H1 (cell line): ENCODE data around the gene EBF3. TPM values are rescaled to one million over a fixed set of nuclear protein-coding genes. Genes with fewer than 3 reads are reported as not detected.

Source experiments
- CTCF ChIA-PET: fragments of 300-600 bp; sonication (Branson Sonifier 250); formaldehyde crosslinking; loops from one replicate; lab custom pipeline; 2021; ENCODE audit not compliant: partially characterized antibody; lab: Charles Lee
- POLR2A ChIA-PET: fragments of 300-600 bp; sonication (Branson Sonifier 250); formaldehyde crosslinking; loops from one replicate; lab custom pipeline; 2021; ENCODE audit warnings: inconsistent platforms; ENCODE audit not compliant: partially characterized antibody; lab: Charles Lee
- DNase-seq, 2 experiments: peaks; one replicate each; pipeline versions ENCODE4 v3.0.0 to v3.0.0-alpha.2; 2010 to 2022; ENCODE audit warnings: low spot score in 2 of 2, low read depth in 1 of 2, mixed read lengths in 1 of 2
- FAIRE-seq: peaks from 2 replicates; lab custom pipeline; 2011; peaks lifted over from hg19 to GRCh38; lab: Jason Lieb, UNC
- H2AFZ ChIP-seq: 2 replicates; pipeline ENCODE4 v1.8.1; 2012; ENCODE audit warnings: low read length, inconsistent platforms
- H2AK5ac ChIP-seq: 2 replicates; pipeline ENCODE4 v1.6.1; 2013; ENCODE audit warnings: low read depth, low read length
- H2BK120ac ChIP-seq: replicated peaks from 2 replicates; pipeline ENCODE3; 2013; ENCODE audit warnings: low read depth, low read length, inconsistent platforms
- H2BK12ac ChIP-seq: 2 replicates; pipeline ENCODE4 v1.6.1; 2013; ENCODE audit warnings: low read depth, low read length
- H2BK15ac ChIP-seq: 2 replicates; pipeline ENCODE4 v1.6.1; 2013; ENCODE audit warnings: low read length
- H2BK20ac ChIP-seq: 2 replicates; pipeline ENCODE4 v1.6.1; 2013; ENCODE audit warnings: low read length
- H2BK5ac ChIP-seq: 2 replicates; pipeline ENCODE4 v1.6.1; 2013; ENCODE audit warnings: low read depth, low read length
- H3K14ac ChIP-seq: 2 replicates; pipeline ENCODE4 v1.6.1; 2013; ENCODE audit warnings: inconsistent platforms; ENCODE audit not compliant: insufficient read length
- H3K18ac ChIP-seq: 2 replicates; pipeline ENCODE4 v1.6.1; 2013; ENCODE audit warnings: low read length; ENCODE audit errors: extremely low read depth
- H3K23ac ChIP-seq: 2 replicates; pipeline ENCODE4 v1.6.1; 2013; ENCODE audit warnings: inconsistent platforms; ENCODE audit not compliant: insufficient read length
- H3K23me2 ChIP-seq: 2 replicates; pipeline ENCODE4 v1.6.1; 2013; ENCODE audit warnings: low read depth, low read length
- H3K27ac ChIP-seq: 2 replicates; pipeline ENCODE4 v1.6.1; 2011; ENCODE audit warnings: low read depth, low read length, inconsistent platforms
- H3K27me3 ChIP-seq, 4 experiments: replicated peaks in 1 of 4; 1 replicate in 1 of 4; 2 replicates in 3 of 4; pipeline versions ENCODE4 v1.6.1 to v1.8.1; 2011 to 2013; ENCODE audit warnings: low read length in 3 of 4, mild to moderate bottlenecking in 3 of 4, inconsistent platforms in 2 of 4, mixed read lengths in 2 of 4, moderate library complexity in 1 of 4; ENCODE audit not compliant: control insufficient read depth in 3 of 4, insufficient read depth in 3 of 4; ENCODE audit errors: extremely low read depth in 1 of 4
- H3K36me3 ChIP-seq, 4 experiments: 2 replicates each; pipeline versions ENCODE4 v1.6.1 to v1.8.1; 2011 to 2013; ENCODE audit warnings: mild to moderate bottlenecking in 4 of 4, low read length in 3 of 4, moderate library complexity in 2 of 4, control low read depth in 1 of 4, inconsistent platforms in 1 of 4; ENCODE audit not compliant: insufficient read depth in 4 of 4, control insufficient read depth in 2 of 4
- H3K4ac ChIP-seq: replicated peaks from 2 replicates; pipeline ENCODE3; 2013; ENCODE audit warnings: low read length, low read depth, mixed read lengths, inconsistent platforms; ENCODE audit not compliant: insufficient read length
- H3K4me1 ChIP-seq, 4 experiments: replicated peaks in 1 of 4; 1 replicate in 1 of 4; 2 replicates in 3 of 4; pipeline versions ENCODE4 v1.6.1 to v1.8.1; 2011 to 2013; ENCODE audit warnings: low read length in 3 of 4, inconsistent platforms in 2 of 4, mixed read lengths in 1 of 4; ENCODE audit not compliant: insufficient read depth in 4 of 4, control insufficient read depth in 3 of 4
- H3K4me2 ChIP-seq, 2 experiments: 2 replicates each; pipeline versions ENCODE4 v1.6.1 to v1.8.1; 2011 to 2013; ENCODE audit warnings: low read depth in 2 of 2, low read length in 2 of 2, control low read depth in 1 of 2, inconsistent platforms in 1 of 2, mild to moderate bottlenecking in 1 of 2; ENCODE audit not compliant: insufficient read depth in 1 of 2
- H3K4me3 ChIP-seq, 4 experiments: fragments of 200-600, 300-600 bp in 1 of 4; sonication (generic), shearing (Covaris generic), sonication (Bioruptor Twin) in 1 of 4; 2 replicates each; pipeline versions ENCODE4 v1.5.1 to v1.8.1; 2011 to 2016; ENCODE audit warnings: low read length in 4 of 4, low read depth in 3 of 4, control low read depth in 2 of 4, inconsistent platforms in 2 of 4, mild to moderate bottlenecking in 2 of 4, mixed read lengths in 1 of 4, moderate library complexity in 1 of 4; ENCODE audit not compliant: insufficient read depth in 2 of 4; ENCODE audit errors: extremely low read depth in 1 of 4
- H3K56ac ChIP-seq: replicated peaks from 2 replicates; pipeline ENCODE3; 2013; ENCODE audit warnings: low read depth, mild to moderate bottlenecking, mixed read lengths, low read length, inconsistent platforms; ENCODE audit not compliant: insufficient read length
- H3K79me1 ChIP-seq: 2 replicates; pipeline ENCODE4 v1.6.1; 2013; ENCODE audit warnings: low read depth, low read length, control low read depth
- H3K79me2 ChIP-seq, 2 experiments: 2 replicates each; pipeline versions ENCODE4 v1.6.1 to v1.8.1; 2012 to 2013; ENCODE audit warnings: low read length in 2 of 2, mild to moderate bottlenecking in 2 of 2, inconsistent platforms in 1 of 2; ENCODE audit not compliant: insufficient read depth in 2 of 2, control insufficient read depth in 1 of 2
- H3K9ac ChIP-seq, 4 experiments: replicated peaks in 1 of 4; 1 replicate in 1 of 4; 2 replicates in 3 of 4; pipeline versions ENCODE4 v1.6.1 to v1.8.1; 2011 to 2013; ENCODE audit warnings: low read depth in 3 of 4, low read length in 3 of 4, control low read depth in 2 of 4, mild to moderate bottlenecking in 2 of 4, moderate library complexity in 2 of 4, inconsistent platforms in 1 of 4; ENCODE audit errors: extremely low read depth in 1 of 4
- H3K9me3 ChIP-seq, 2 experiments: 2 replicates each; pipeline versions ENCODE4 v1.6.1 to v1.8.1; 2012 to 2013; ENCODE audit warnings: mild to moderate bottlenecking in 2 of 2, moderate library complexity in 2 of 2, control low read depth in 1 of 2, inconsistent platforms in 1 of 2, low read depth in 1 of 2, low read length in 1 of 2, mixed read lengths in 1 of 2; ENCODE audit not compliant: insufficient read depth in 2 of 2
- H4K20me1 ChIP-seq, 2 experiments: replicated peaks in 1 of 2; 2 replicates each; pipeline versions ENCODE3 to v1.8.1; 2011 to 2013; ENCODE audit warnings: inconsistent platforms in 2 of 2, low read length in 2 of 2, mild to moderate bottlenecking in 1 of 2; ENCODE audit not compliant: insufficient read depth in 2 of 2, control insufficient read depth in 1 of 2
- H4K5ac ChIP-seq: 2 replicates; pipeline ENCODE4 v1.6.1; 2013; ENCODE audit warnings: low read length, low read depth, mixed read lengths, inconsistent platforms; ENCODE audit not compliant: insufficient read length
- H4K8ac ChIP-seq: 2 replicates; pipeline ENCODE4 v1.8.0; 2013; ENCODE audit warnings: mild to moderate bottlenecking, moderate library complexity, low read length, inconsistent platforms; ENCODE audit not compliant: insufficient read depth; ENCODE audit errors: extremely low read depth
- H4K91ac ChIP-seq: replicated peaks from 2 replicates; pipeline ENCODE3; 2013; ENCODE audit warnings: low read length, mixed read lengths, inconsistent platforms; ENCODE audit not compliant: insufficient read length
- RNF2 ChIP-seq: fragments of 200-900, 300-1000 bp; sonication (generic); IDR thresholded peaks from 2 replicates; pipeline ENCODE4 v1.7.1; 2016; ENCODE audit warnings: borderline replicate concordance, low read depth, mild to moderate bottlenecking, antibody characterized with exemption, low read length; ENCODE audit not compliant: poor library complexity, severe bottlenecking; ENCODE audit errors: missing control alignments
- WGBS, 2 experiments: shearing (Covaris generic) in 1 of 2; methylation state at CpG; one replicate each; pipeline versions ENCODE4 v1.1.6 to v1.1.7; 2013 to 2015; ENCODE audit warnings: low lambda C conversion rate in 2 of 2, mixed read lengths in 2 of 2, inconsistent platforms in 1 of 2, low coverage in 1 of 2, missing lambda C conversion rate in 1 of 2; ENCODE audit not compliant: insufficient replicate concordance in 2 of 2, insufficient coverage in 1 of 2, insufficient read length in 1 of 2; ENCODE audit errors: extremely low coverage in 1 of 2, missing lambda C conversion rate in 1 of 2; 5-methylcytosine and 5-hydroxymethylcytosine counted together
- polyA plus RNA-seq, 7 experiments: library from polyadenylated mRNA; depleted of rRNA in 3 of 7; stranded (reverse) in 5 of 7; unstranded in 2 of 7; fragments of >200 nt in 5 of 7; fragments of 200-250 nt in 2 of 7; gene quantifications; 1 replicate in 5 of 7; 2 replicates in 1 of 7; 4 replicates in 1 of 7; pipeline versions ENCODE4 v1.2.1 to v1.2.3, GENCODE V29; 2011 to 2013; ENCODE audit warnings: missing spikeins in 2 of 7, mixed read lengths in 2 of 7
- total RNA-seq: library from RNA; stranded (reverse); fragmentation: NEBNext Ultra II Directional; extraction: Animal tissue kit (Norgen Biotek cat#: 25700); gene quantifications from 2 replicates; pipeline ENCODE4 v1.2.1, GENCODE V29; 2021

Gene EBF3
- total and polyA plus RNA-seq, 2 of the 8 experiments (the other 6 are each of a cell fraction or from before 2014, with no cell fraction given), result 0.08 to 0.26 TPM

- no peak overlapping the region for H2BK15ac ChIP-seq
- H3K14ac ChIP-seq, result no peak overlapping the region
- H3K4me3 ChIP-seq, result no peak overlapping the region
- H2BK5ac ChIP-seq, result no peak overlapping the region
- CTCF ChIA-PET, result interaction anchor here (1.3 to 2.4 kb wide), 3 partner anchors 10 to 63 kb away, joined by 3 to 10 read pairs (median 4); no protein-coding TSS in a partner anchor
- POLR2A ChIA-PET, result interaction anchor here (1.5 to 2.4 kb wide), 2 partner anchors 8 to 16 kb away, joined by 5 to 7 read pairs; no protein-coding TSS in a partner anchor
- no peaks in the 10 kb centered on the region for H4K20me1 ChIP-seq
- no peaks in the 10 kb centered on the region for H3K36me3 ChIP-seq
- no peak overlapping the region for H3K27ac ChIP-seq
- H2BK20ac ChIP-seq, result no peak overlapping the region
- no peak overlapping the region for H2AK5ac ChIP-seq
- no peaks in the 10 kb centered on the region for H3K79me2 ChIP-seq
- no peaks in the 10 kb centered on the region for H3K23me2 ChIP-seq
- H3K23ac ChIP-seq, result no peak overlapping the region
- no peak overlapping the region for H4K8ac ChIP-seq
- H3K27me3 ChIP-seq, result no peaks in the 10 kb centered on the region; a peak in 1 of 7 replicates
- DNase-seq (no peak), FAIRE-seq (no peak)
- 88% methylated on average over 15 of the region's 16 CpGs; no CpG with 5 or more reads in 1 of the 2 experiments for WGBS, 2 experiments
- no peak overlapping the region for H3K4me2 ChIP-seq
- no peak overlapping the region for H4K91ac ChIP-seq
- H3K4me1 ChIP-seq, result no peaks in the 10 kb centered on the region
- H4K5ac ChIP-seq, result no peak overlapping the region
- H2BK12ac ChIP-seq, result no peak overlapping the region
- no peak overlapping the region for H3K9ac ChIP-seq
- H3K9me3 ChIP-seq, result no peaks in the 10 kb centered on the region
- no peak overlapping the region for H2AFZ ChIP-seq
- H3K79me1 ChIP-seq, result no peaks in the 10 kb centered on the region
- no peak overlapping the region for H3K4ac ChIP-seq
- no peak overlapping the region for H3K18ac ChIP-seq
- TF ChIP-seq RNF2, result no peak
- no peak overlapping the region for H3K56ac ChIP-seq
- no peak overlapping the region for H2BK120ac ChIP-seq
Observed at GRCh38 chr10:129941199-129942018, 22.7 kb downstream of the EBF3 start.
